ENCODE measurements around the gene TUBB3. TPM values are rescaled to one million over a fixed set of nuclear protein-coding genes. Genes with fewer than 3 reads are reported as not detected.
"Not testable (repeated sequence)": the region's sequence is repeated elsewhere in the genome, so short reads cannot be mapped to it uniquely, and the experiment has no call there.

The TUBB3 gene
- total RNA-seq, 4 donors from 2014 or later = 0.33 to 2.4 (median 0.68) TPM

DNA sequence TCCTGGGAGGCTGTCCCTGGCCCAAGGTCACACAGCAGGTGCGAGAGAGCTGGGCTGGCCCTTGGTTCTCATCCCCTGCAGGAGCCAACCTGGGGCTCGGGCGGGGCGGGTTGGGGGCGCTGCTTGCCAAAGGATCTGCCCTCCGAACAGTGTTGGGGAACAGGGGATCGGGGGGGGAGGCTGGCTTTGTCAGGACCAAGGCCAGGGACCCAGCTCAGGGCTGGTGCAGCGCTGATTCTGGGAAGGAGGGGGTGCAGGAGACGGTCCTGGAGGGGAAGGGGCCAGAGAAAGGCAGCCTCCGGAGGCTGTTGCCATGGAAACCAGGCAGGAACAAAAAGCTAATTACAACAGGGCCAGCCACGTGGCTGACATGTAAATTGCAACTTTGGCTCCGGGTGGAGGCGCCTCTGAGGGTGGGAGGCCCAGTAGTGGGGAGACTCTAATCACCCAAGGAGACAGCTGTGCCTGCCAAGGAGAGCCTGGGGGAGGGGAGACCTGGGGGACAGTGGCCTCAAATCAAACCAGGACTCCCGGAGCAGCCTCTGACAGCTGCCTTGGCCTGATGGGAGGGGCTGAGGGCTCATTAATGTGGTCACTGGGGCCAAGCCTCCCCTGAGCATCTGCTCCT, 1.3 kb downstream of the TUBB3 start:
- TF ChIP-seq, protein P1, sequence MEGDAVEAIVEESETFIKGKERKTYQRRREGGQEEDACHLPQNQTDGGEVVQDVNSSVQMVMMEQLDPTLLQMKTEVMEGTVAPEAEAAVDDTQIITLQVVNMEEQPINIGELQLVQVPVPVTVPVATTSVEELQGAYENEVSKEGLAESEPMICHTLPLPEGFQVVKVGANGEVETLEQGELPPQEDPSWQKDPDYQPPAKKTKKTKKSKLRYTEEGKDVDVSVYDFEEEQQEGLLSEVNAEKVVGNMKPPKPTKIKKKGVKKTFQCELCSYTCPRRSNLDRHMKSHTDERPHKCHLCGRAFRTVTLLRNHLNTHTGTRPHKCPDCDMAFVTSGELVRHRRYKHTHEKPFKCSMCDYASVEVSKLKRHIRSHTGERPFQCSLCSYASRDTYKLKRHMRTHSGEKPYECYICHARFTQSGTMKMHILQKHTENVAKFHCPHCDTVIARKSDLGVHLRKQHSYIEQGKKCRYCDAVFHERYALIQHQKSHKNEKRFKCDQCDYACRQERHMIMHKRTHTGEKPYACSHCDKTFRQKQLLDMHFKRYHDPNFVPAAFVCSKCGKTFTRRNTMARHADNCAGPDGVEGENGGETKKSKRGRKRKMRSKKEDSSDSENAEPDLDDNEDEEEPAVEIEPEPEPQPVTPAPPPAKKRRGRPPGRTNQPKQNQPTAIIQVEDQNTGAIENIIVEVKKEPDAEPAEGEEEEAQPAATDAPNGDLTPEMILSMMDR (IDR thresholded peaks at IDR 0.05) = no peak
- no peak for TF ChIP-seq POLR2A (IDR thresholded peaks at IDR 0.05)
- no peak for DNase-seq
- Histone ChIP-seq H3K9me3 (no peaks in the 10 kb centered on the region), H3K36me3 (no peaks in the 10 kb centered on the region), H3K27ac (no peak overlapping the region), H3K4me3 (replicated peaks in 1 of 3) (no peak overlapping the region), H3K4me1 (peaks cover 0 to 47% of the 10 kb centered on the region in 2 donors), H3K27me3 (peaks cover 21% of the 10 kb centered on the region)
- intact Hi-C loops (cut with DNase I) = no loop called here
- WGBS, 2 donors = 6 to 7% methylated on average over 5 to 10 of the region's 14 CpGs

DNA sequence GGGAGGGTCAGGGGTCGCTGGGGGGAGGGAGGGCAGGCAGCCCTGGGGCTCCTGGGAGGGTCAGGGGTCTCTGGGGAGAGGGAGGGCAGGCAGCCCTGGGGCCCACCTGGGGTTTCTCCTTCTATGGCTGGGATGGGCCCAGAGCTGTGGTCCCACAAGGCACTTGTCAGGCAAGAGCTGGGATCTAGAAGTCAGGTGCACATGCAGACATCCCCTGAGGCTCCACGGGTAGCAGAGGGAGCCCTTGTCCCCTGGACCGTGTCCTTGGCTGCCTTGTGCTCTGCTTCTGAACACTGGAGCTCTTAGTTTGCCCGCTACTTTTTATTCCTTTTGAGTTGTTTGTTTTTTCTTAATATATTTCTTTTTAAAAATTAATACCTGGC, 1.8 kb downstream of the TUBB3 start:
- no peak for DNase-seq
- H3K4me1 ChIP-seq = peaks cover 0 to 47% of the 10 kb centered on the region in 2 donors
- H3K36me3 ChIP-seq = no peaks in the 10 kb centered on the region
- H3K4me3 ChIP-seq (replicated peaks in 1 of 3) = no peak overlapping the region
- no peak overlapping the region for H3K27ac ChIP-seq
- intact Hi-C loops (cut with DNase I) = no loop called here
- H3K9me3 ChIP-seq = no peaks in the 10 kb centered on the region
- WGBS, 2 donors = 17 to 38% methylated on average over 3 to 4 of the region's 4 CpGs
- TF ChIP-seq, protein P1 (IDR thresholded peaks at IDR 0.05) = no peak
- TF ChIP-seq POLR2A (IDR thresholded peaks at IDR 0.05) = no peak
- peaks cover 21% of the 10 kb centered on the region for H3K27me3 ChIP-seq

GRCh38 chr16:89925596-89926079, 2.5 kb downstream of the TUBB3 start:
- no peak for DNase-seq
- Histone ChIP-seq H3K27ac (no peak overlapping the region), H3K4me3 (replicated peaks in 1 of 3) (peak overlapping the region in 1 of 3 donors; percentile 20), H3K36me3 (no peaks in the 10 kb centered on the region), H3K27me3 (peaks cover 24% of the 10 kb centered on the region), H3K9me3 (no peaks in the 10 kb centered on the region), H3K4me1 (peaks cover 0 to 45% of the 10 kb centered on the region in 2 donors)
- WGBS, 2 donors = 3 to 4% methylated on average over 11 to 12 of the region's 42 CpGs
- TF ChIP-seq, protein P1 (IDR thresholded peaks at IDR 0.05) = no peak
- TF ChIP-seq POLR2A (IDR thresholded peaks at IDR 0.05) = no peak
- intact Hi-C loops (cut with DNase I) = no loop called here

- Histone ChIP-seq H3K36me3 (no peaks in the 10 kb centered on the region), H3K4me3 (replicated peaks in 1 of 3) (no peak overlapping the region), H3K9me3 (no peaks in the 10 kb centered on the region), H3K4me1 (peaks cover 0 to 2% of the 10 kb centered on the region in 2 donors), H3K27me3 (peaks cover 8% of the 10 kb centered on the region), H3K27ac (no peak overlapping the region)
- TF ChIP-seq POLR2A (IDR thresholded peaks at IDR 0.05) = no peak
- TF ChIP-seq, protein P1 (IDR thresholded peaks at IDR 0.05) = no peak
- no peak for DNase-seq
- intact Hi-C loops (cut with DNase I) = no loop called here
- WGBS, 2 donors = 83 to 84% methylated on average over 11 to 15 of the region's 16 CpGs
Measured at GRCh38 chr16:89931305-89931896, 8.3 kb downstream of the TUBB3 start.

DNA sequence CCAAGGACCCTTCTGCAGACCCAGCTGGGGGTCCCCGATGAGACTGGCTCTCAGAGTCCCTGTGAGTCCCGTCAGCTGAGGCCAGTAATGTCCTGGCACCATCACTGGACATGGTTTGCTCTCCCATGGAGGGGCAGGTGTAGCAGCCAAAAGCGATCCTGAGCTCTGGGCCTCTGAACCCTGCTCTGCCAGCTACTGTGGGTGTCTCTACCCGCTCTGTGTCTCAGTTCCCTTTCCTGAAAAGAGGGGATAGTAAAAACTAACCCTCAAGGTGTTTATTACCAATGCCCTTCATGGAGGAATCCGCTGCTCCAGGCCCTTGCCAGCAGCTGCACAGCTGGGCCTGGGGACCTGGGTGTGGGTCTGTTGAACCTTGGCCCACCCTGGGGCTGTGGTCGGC, 8.8 kb downstream of the TUBB3 start:
- WGBS, 2 donors = 89 to 95% methylated on average over 3 to 6 of the region's 6 CpGs
- Histone ChIP-seq H3K27ac (no peak overlapping the region), H3K36me3 (no peaks in the 10 kb centered on the region), H3K27me3 (peaks cover 4% of the 10 kb centered on the region), H3K4me3 (replicated peaks in 1 of 3) (no peak overlapping the region), H3K9me3 (no peaks in the 10 kb centered on the region), H3K4me1 (no peaks in the 10 kb centered on the region)
- no peak for DNase-seq
- TF ChIP-seq, protein P1 (IDR thresholded peaks at IDR 0.05) = no peak
- intact Hi-C loops (cut with DNase I) = no loop called here

DNA sequence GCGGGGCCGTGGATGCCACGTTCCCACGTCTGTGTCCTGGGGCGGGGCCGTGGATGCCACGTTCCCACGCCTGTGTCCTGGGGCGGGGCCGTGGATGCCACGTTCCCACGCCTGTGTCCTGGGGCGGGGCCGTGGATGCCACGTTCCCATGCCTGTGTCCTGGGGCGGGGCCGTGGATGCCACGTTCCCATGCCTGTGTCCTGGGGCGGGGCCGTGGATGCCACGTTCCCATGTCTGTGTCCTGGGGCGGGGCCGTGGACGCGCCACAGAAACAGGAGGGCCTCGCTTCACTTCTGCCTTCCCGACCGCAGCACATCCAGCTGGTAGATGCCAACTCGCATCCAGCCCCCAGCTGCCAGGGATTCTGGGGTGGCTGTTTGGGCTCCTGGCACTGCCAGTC, 10.9 kb downstream of the TUBB3 start:
- DNase-seq; H3K36me3 ChIP-seq; intact Hi-C loops (cut with DNase I); H3K27ac ChIP-seq; H3K27me3 ChIP-seq; H3K9me3 ChIP-seq; H3K4me1 ChIP-seq; H3K4me3 ChIP-seq (replicated peaks in 1 of 3): not testable (repeated sequence)
- 97 to 100% methylated on average over 3 to 8 of the region's 29 CpGs for WGBS, 2 donors

Data from thyroid gland (tissue), 4 donors.